Glomerular visceral epithelial cell (primary cell): Measurements from ENCODE around the gene AZU1.
A peak's percentile ranks its signal among the peaks of the same experiment; 100 is the strongest.

Experiments used
- DNase-seq: peaks from one replicate; pipeline ENCODE4 v3.0.0-alpha.2; 2016; ENCODE audit errors: extremely low spot score

AZU1 gene

GRCh38 chr19:854549-854948 is 26.9 kb downstream of the AZU1 start:
- DNase-seq = no peak

DNA sequence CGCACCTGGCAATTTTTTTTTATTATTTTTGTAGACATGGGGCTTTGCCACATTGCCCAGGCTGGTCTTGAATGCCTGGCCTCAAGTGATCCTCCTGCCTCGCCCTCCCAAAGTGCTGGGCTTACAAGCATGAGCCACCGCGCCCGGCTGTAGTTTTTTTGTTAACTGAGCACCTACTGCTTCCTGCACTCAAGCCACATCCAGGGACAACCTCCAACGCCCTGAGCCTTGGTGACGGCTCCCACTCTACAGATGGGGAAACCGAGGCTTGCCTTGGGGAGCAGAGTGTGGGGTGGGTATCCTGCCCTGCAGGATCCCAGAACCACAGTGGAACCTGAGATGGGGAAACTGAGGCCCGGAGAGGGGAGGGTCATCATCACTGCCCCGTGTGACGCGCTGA is 27.5 kb downstream of the AZU1 start:
- no peak for DNase-seq

DNA sequence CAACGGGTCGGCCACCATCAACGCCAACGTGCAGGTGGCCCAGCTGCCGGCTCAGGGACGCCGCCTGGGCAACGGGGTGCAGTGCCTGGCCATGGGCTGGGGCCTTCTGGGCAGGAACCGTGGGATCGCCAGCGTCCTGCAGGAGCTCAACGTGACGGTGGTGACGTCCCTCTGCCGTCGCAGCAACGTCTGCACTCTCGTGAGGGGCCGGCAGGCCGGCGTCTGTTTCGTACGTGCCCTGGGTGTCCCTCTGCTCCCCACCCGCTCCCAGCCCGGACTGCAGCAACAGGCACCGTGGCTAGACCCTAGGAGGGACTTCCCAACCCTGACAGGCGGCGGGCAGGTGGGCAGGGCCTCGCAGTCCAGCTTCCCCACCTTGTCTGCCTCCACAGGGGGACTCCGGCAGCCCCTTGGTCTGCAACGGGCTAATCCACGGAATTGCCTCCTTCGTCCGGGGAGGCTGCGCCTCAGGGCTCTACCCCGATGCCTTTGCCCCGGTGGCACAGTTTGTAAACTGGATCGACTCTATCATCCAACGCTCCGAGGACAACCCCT is 28.0 kb downstream of the AZU1 start:
- no peak for DNase-seq

DNA sequence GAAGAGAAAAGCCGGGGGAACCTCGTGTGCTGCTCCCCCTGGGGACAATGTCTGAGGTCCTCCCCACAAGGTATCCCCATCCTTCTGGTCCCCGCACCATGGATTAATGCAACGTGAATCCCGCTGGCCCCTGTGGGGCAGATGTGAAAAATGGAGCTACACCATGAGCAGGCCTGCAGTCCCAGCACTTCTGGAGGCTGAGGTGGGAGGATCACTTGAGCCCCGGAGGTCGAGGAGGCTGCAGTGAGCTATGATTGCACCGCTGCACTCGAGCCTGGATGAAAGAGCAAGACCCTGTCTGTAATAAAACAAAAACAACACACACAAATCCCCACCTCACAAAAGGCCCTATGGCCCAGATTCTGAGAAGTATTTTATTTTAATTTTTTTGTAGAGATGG is 30.6 kb downstream of the AZU1 start:
- no peak for DNase-seq

GRCh38 chr19:858868-859843 is 31.5 kb downstream of the AZU1 start, which contains the start of gene CFD:
Gene CFD, plus strand, starts transcription at chr19:859664. Its CDS starts 26 bp downstream, at chr19:859690.
- DNase-seq = no peak

DNA sequence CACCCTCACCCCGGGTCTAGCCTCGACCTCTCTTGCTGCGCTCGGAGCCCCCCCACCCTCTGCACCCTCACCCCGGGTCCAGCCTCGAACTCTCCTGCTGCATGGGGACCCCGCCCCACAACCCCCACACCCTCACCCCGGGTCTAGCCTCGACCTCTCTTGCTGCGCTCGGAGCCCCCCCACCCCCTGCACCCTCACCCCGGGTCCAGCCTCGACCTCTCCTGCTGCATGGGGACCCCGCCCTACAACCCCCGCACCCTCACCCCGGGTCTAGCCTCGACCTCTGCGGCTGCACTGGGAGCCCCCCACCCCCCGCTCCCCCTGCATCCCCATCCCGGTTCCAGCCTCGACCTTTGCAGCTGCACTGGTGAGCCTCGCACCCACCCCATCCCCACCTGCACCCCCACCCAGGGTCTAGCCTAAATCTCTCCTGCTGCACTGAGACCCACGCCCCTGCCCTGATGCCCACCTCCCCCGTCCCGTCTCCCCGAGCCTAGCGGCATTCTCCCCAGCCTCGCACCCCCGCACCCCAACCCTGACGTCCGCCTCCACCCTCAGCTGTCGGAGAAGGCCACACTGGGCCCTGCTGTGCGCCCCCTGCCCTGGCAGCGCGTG is 33.6 kb downstream of the AZU1 start:
- no peak for DNase-seq

DNA sequence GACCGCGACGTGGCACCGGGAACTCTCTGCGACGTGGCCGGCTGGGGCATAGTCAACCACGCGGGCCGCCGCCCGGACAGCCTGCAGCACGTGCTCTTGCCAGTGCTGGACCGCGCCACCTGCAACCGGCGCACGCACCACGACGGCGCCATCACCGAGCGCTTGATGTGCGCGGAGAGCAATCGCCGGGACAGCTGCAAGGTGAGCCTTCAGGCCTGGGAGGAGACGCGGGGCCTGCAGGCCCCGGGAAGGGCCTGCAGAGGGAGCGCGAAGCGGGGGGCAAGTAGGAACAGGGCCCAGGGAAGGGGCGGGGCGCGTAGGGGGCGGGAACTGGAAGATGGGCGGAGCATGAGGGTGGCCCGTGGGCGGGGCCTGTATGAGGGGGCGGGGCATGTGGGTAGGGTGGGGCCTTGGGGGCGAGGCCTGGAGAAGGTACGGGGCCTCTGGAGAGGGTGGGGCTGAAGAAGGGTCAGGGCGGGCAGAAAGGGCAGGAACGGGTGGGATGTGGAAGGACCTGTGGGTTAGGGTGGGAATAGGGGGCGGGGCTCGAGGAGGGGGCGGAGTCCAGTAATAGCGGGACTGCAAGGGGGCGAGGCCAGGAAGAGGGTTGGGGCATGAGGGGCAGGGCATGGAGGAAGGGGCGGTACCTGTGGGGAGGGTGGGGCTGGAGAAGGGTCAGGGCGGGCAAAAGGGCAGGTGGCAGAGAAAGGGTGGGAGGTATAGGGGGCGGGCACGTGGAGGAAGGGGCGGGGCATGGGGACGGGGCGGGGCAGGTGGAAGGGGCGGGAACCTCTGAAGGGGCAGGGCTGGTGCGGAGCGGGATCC is 34.3 kb downstream of the AZU1 start:
- peak; percentile 54 for DNase-seq

DNA sequence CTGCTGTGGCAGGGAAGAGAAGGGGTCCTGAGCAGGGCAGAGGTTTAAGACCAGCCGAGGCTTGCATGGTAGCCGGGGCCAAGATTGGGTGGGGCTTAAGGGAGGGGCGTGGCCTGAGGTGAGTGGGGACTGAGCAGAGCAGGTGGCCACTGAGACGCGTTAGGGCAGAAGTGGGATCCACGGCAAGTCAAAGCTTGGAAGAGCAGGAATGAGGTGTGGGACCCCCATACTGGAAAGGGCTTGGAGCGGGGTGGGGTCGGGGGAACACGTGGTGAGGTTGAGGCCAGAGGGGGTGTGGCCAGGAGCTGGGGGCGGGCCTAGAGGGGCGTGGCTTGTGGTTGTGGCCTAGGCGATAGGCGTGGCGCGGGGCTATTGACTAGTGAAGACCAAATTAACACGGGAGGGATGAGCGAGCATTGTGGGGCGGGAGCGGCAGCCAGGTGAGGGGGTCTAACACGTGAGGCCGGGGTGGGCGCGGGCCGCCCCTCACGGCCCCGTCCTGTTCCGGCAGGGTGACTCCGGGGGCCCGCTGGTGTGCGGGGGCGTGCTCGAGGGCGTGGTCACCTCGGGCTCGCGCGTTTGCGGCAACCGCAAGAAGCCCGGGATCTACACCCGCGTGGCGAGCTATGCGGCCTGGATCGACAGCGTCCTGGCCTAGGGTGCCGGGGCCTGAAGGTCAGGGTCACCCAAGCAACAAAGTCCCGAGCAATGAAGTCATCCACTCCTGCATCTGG is 35.1 kb downstream of the AZU1 start:
- peak; percentile 41 for DNase-seq

DNA sequence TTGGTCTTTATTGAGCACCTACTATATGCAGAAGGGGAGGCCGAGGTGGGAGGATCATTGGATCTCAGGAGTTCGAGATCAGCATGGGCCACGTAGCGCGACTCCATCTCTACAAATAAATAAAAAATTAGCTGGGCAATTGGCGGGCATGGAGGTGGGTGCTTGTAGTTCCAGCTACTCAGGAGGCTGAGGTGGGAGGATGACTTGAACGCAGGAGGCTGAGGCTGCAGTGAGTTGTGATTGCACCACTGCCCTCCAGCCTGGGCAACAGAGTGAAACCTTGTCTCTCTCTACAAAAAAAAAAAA is 35.6 kb downstream of the AZU1 start:
- no peak for DNase-seq

DNA sequence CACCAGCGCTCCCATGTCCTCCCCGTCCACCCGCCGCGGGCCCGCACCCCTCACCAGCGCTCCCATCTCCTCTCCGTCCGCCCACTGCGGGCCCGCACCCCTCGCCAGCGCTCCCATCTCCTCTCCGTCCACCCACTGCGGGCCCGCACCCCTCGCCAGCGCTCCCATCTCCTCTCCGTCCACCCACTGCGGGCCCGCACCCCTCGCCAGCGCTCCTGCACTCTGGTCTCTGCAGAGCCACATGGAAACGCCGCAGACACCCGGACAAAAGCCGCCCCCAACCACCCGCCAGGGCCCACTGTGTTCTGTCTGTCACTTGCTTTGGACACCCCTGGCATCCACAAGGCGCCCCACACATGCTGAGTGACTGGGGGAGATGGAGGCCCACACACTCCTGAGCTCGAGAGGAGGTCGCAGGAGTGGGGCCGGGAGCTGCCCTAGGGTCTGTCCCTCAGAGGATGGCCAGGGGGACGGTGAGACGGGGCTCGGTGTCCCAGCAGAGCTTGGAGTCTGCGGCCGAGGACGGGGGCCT is 39.2 kb downstream of the AZU1 start:
- DNase-seq = no peak

GRCh38 chr19:867301-867793 is 39.7 kb downstream of the AZU1 start:
- DNase-seq = no peak

GRCh38 chr19:867855-868457 is 40.3 kb downstream of the AZU1 start:
- no peak for DNase-seq

GRCh38 chr19:868458-869244 is 41.0 kb downstream of the AZU1 start:
- no peak for DNase-seq

DNA sequence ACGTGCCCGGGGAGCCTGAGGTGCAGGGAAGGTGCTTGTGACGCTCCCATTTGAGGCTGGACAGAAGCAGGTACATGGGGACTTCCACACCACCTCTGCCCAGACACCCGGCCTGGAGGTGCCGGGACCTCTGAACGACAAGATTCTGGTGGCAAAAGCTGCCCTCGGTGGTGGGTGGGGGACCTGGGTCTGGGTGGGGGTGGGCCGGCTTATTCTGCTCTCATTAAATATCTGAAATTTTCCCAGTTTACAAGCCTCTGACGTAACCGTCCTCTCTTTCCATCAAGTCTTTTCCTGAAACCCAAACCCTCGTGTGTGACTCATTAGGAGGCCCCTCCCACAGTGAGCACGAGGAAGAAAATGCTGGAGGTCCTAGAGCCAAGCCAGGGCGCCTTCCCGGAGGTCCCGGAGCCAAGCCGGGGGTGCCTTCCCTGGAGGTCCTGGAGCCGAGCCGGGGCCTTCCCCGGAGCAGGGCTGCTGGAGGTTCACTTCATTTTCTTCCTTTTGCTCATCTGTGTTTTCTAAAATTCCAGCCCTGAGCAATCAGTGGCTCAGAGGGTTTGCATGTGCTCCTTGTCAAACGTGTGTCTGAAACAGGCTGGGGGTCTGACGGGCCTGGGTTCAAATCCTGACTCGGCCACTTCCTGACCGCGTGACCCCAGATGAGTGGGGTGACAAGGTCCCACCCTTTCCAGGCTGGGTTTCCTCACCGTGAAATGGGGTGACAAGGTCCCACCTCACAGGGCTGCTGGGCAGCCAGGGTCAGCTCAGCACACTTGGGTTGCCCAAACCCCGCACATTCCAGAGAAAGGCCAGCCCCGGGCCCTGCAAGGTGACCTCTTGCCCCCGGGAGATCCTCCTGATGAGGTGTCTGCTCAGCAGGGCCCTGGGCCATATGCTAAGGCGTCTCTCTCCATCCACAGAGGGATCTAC is 41.9 kb downstream of the AZU1 start:
- DNase-seq = peak; percentile 76

DNA sequence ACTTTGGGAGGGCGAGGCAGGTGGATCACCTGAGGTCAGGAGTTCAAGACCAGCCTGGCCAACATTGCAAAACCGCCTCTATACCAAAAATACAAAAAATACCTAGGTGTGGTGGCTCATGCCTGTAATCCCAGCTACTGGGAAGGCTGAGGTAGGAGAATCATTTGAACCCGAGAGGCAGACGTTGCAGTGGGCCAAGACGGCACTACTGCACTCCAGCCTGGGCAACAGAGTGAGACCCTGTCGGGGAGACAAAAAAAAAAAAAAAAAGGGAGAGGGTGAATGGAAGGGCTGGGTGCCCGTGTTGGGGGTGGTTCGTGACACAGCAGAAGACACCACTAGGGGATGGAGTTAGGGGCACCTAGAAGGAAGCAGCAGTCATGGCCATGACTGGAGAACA is 42.7 kb downstream of the AZU1 start:
- DNase-seq = no peak

DNA sequence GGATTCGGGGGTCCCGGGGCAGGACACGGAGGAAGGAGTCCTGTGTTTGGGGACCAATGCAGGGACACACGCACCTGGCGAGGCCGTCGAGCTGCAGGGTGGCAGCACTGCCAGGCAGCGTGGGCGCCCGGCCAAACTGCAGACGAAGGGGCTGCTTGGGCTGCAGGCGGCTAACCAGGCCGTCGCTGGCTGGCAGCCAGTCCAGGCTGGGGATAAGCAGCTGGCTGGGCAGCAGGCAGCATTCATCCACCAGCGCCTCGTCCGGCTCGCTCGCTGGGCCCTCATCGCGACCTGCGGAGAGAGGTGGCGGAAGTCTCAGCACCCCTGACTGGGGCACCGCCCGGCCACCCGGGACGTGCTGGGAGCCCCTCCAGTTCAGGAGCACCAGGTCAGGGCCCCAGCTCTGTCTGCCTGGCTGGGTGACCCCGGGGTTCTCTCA is 43.3 kb downstream of the AZU1 start:
- DNase-seq = no peak

DNA sequence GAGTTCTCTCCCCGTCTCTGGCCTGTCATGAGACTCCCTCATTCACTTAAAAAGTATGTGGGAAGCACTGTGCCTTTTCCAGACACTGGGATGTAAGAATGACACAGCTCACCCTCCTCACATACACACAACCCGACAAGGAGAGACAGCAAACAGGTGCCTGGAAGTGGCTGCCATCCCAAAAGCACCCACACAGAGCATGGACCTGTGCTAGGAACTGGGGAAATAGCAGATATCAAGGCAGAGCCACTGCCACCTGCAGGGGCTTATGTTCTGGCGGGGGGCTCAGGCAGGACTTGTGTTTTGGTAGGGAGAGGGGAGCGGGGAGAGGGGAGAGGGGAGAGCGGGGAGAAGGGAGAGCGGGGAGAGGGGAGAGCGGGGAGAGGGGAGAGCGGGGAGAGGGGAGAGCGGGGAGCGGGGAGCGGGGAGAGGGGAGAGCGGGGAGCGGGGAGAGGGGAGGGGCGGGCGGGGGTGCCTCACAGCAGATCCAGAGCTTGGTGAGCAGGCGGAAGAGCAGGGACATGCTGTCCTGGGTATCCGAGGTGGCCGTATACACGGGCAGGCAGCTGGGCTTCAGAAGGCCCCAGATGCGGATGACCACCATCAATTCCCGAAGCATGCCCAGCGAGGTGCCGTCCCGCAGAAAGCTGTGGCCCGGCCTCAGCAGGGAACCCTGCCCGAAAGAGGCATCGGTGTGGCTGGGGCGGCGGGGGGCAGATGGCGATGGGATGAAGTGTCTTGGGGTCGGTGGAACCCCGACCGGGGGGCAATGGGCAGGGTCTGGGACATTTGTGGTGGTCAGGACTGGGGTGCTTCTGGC is 44.0 kb downstream of the AZU1 start:
- no peak for DNase-seq
